Measurements from ENCODE around the gene PCDH9. TPM values are rescaled to one million over a fixed set of nuclear protein-coding genes. Genes with fewer than 3 reads are reported as not detected.

Gene PCDH9
- total and polyA plus RNA-seq, 8 donors: 0.46 to 3.8 (median 1.5) TPM

GRCh38 chr13:67230404-67231288 is 510 bp upstream of the PCDH9 start:
- intact Hi-C loops (cut with DNase I): no loop called here
- WGBS, 2 donors: 0% methylated on average over 77 to 86 of the region's 86 CpGs
- peak; percentile 91 to 95 (median 94) for DNase-seq
- Histone ChIP-seq H3K9me3 (no peaks in the 10 kb centered on the region), H3K4me1 (no peaks in the 10 kb centered on the region), H3K4me3 (peak overlapping the region; percentile 55 to 83 (median 74)), H3K27ac (peak overlapping the region; percentile 58 to 77 (median 72)), H3K27me3 (peaks cover 0 to 9% (median 0%) of the 10 kb centered on the region in 4 donors), H3K36me3 (no peaks in the 10 kb centered on the region)
- peak; percentile 66 for FAIRE-seq
- peak; percentile 95 to 98 (median 97) for ATAC-seq
- TF ChIP-seq, protein P1, sequence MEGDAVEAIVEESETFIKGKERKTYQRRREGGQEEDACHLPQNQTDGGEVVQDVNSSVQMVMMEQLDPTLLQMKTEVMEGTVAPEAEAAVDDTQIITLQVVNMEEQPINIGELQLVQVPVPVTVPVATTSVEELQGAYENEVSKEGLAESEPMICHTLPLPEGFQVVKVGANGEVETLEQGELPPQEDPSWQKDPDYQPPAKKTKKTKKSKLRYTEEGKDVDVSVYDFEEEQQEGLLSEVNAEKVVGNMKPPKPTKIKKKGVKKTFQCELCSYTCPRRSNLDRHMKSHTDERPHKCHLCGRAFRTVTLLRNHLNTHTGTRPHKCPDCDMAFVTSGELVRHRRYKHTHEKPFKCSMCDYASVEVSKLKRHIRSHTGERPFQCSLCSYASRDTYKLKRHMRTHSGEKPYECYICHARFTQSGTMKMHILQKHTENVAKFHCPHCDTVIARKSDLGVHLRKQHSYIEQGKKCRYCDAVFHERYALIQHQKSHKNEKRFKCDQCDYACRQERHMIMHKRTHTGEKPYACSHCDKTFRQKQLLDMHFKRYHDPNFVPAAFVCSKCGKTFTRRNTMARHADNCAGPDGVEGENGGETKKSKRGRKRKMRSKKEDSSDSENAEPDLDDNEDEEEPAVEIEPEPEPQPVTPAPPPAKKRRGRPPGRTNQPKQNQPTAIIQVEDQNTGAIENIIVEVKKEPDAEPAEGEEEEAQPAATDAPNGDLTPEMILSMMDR (IDR thresholded peaks at IDR 0.05): no peak

- DNase-seq (no peak), FAIRE-seq (no peak), ATAC-seq (no peak)
- Histone ChIP-seq H3K36me3 (no peaks in the 10 kb centered on the region), H3K27ac (no peak overlapping the region), H3K27me3 (peaks cover 0 to 3% (median 0%) of the 10 kb centered on the region in 4 donors), H3K4me3 (peak overlapping the region in 2 of 4 donors; percentile 55 to 81), H3K4me1 (peaks cover 0 to 2% (median 0%) of the 10 kb centered on the region in 3 donors), H3K9me3 (no peaks in the 10 kb centered on the region)
- intact Hi-C loops (cut with DNase I): loop anchor here in 1 of 3 donors (5.0 kb wide), 1 partner anchor 1577 kb away; no protein-coding TSS in a partner anchor
- TF ChIP-seq, protein P1 (IDR thresholded peaks at IDR 0.05): no peak
- 6 to 9% methylated on average over 6 of the region's 6 CpGs for WGBS, 2 donors
These were observed 1.2 kb downstream of the PCDH9 start for GRCh38 chr13:67228916-67229315.

- intact Hi-C loops (cut with DNase I): loop anchor here in 1 of 3 donors (5.0 kb wide), 1 partner anchor 1576 kb away; no protein-coding TSS in a partner anchor
- no peaks in the 10 kb centered on the region for H3K36me3 ChIP-seq
- peak overlapping the region in 2 of 4 donors; percentile 1 to 81 for H3K4me3 ChIP-seq
- ATAC-seq (no peak), FAIRE-seq (no peak), DNase-seq (no peak)
- 56 to 63% methylated on average over 3 of the region's 3 CpGs for WGBS, 2 donors
- no peaks in the 10 kb centered on the region for H3K9me3 ChIP-seq
- peaks cover 0 to 3% (median 0%) of the 10 kb centered on the region in 3 donors for H3K4me1 ChIP-seq
- H3K27ac ChIP-seq: no peak overlapping the region
- peaks cover 0 to 3% (median 0%) of the 10 kb centered on the region in 4 donors for H3K27me3 ChIP-seq
- TF ChIP-seq, protein P1 (IDR thresholded peaks at IDR 0.05): no peak
These were observed 2.1 kb downstream of the PCDH9 start for GRCh38 chr13:67228031-67228430.

GRCh38 chr13:67227131-67227983 is 2.8 kb downstream of the PCDH9 start:
- intact Hi-C loops (cut with DNase I): loop anchor here in 1 of 3 donors (5.0 kb wide), 1 partner anchor 1575 kb away; no protein-coding TSS in a partner anchor
- Histone ChIP-seq H3K27ac (no peak overlapping the region), H3K36me3 (no peaks in the 10 kb centered on the region), H3K4me3 (no peak overlapping the region), H3K27me3 (peaks cover 0 to 2% (median 0%) of the 10 kb centered on the region in 4 donors), H3K9me3 (no peaks in the 10 kb centered on the region), H3K4me1 (peaks cover 0 to 3% (median 0%) of the 10 kb centered on the region in 3 donors)
- DNase-seq (no peak), ATAC-seq (no peak), FAIRE-seq (no peak)
- 55 to 70% methylated on average over 12 of the region's 12 CpGs for WGBS, 2 donors
- TF ChIP-seq, protein P1 (IDR thresholded peaks at IDR 0.05): no peak
